ENCODE measurements around the gene CHD1L.
"Not testable (repeated sequence)": the region's sequence is repeated elsewhere in the genome, so short reads cannot be mapped to it uniquely, and the experiment has no call there.

CHD1L gene

GRCh38 chr1:147242449-147243227 lies at the start of gene CHD1L:
Gene CHD1L (plus strand): TSS chr1:147242684. CDS start chr1:147242704, 20 bp downstream.
- H3K27me3 ChIP-seq (ENCODE audit: control insufficient read depth, low read length) = no peaks in the 10 kb centered on the region
- H3K36me3 ChIP-seq (ENCODE audit: control insufficient read depth, low read length) = peaks cover 21% of the 10 kb centered on the region
- H3K27ac ChIP-seq (ENCODE audit: low read depth, low read length) = peak within 1 kb of the TSS; percentile 72
- peak within 1 kb of the TSS; percentile 91 for H3K4me3 ChIP-seq (ENCODE audit: low read length)
- H3K4me2 ChIP-seq (ENCODE audit: low read length) = peak within 1 kb of the TSS; percentile 92
- H4K20me1 ChIP-seq (ENCODE audit: control insufficient read depth, insufficient read depth, low read depth, low read length) = peaks cover 31% of the 10 kb centered on the region
- TF ChIP-seq EZH2phosphoT487 (IDR thresholded peaks at IDR 0.05; ENCODE audit: borderline replicate concordance, low read length) (no peak), CTCF (IDR thresholded peaks at IDR 0.05; ENCODE audit: low read depth, low read length, poor library complexity, severe bottlenecking) (peak; percentile 70)
- no peaks in the 10 kb centered on the region for H3K9me2 ChIP-seq (replicated peaks; ENCODE audit: control insufficient read depth, low read length)
- peaks cover 51% of the 10 kb centered on the region for H3K79me2 ChIP-seq (ENCODE audit: control insufficient read depth, low read length)
- H3K4me1 ChIP-seq (ENCODE audit: control insufficient read depth, low read length) = peaks cover 47% of the 10 kb centered on the region
- H3F3A ChIP-seq (ENCODE audit: control insufficient read depth, insufficient read depth) = no peaks in the 10 kb centered on the region
- H3K9me3 ChIP-seq (ENCODE audit: control insufficient read depth, insufficient read depth, low read length) = no peaks in the 10 kb centered on the region

- not testable (repeated sequence) for H3K27ac ChIP-seq (ENCODE audit: low read depth, low read length); H3F3A ChIP-seq (ENCODE audit: control insufficient read depth, insufficient read depth); H3K79me2 ChIP-seq (ENCODE audit: control insufficient read depth, low read length); H3K4me3 ChIP-seq (ENCODE audit: low read length); H3K27me3 ChIP-seq (ENCODE audit: control insufficient read depth, low read length); H3K9me2 ChIP-seq (replicated peaks; ENCODE audit: control insufficient read depth, low read length); H3K4me2 ChIP-seq (ENCODE audit: low read length); H3K4me1 ChIP-seq (ENCODE audit: control insufficient read depth, low read length); H3K9me3 ChIP-seq (ENCODE audit: control insufficient read depth, insufficient read depth, low read length); H4K20me1 ChIP-seq (ENCODE audit: control insufficient read depth, insufficient read depth, low read depth, low read length); H3K36me3 ChIP-seq (ENCODE audit: control insufficient read depth, low read length)
Measured at GRCh38 chr1:147197324-147197723, 45.2 kb upstream of the CHD1L start.

GRCh38 chr1:147201276-147201675 lies 41.2 kb upstream of the CHD1L start:
- Histone ChIP-seq H3K27me3 (ENCODE audit: control insufficient read depth, low read length) (no peaks in the 10 kb centered on the region), H3K9me2 (replicated peaks; ENCODE audit: control insufficient read depth, low read length) (no peaks in the 10 kb centered on the region), H3K36me3 (ENCODE audit: control insufficient read depth, low read length) (no peaks in the 10 kb centered on the region), H4K20me1 (ENCODE audit: control insufficient read depth, insufficient read depth, low read depth, low read length) (no peaks in the 10 kb centered on the region), H3K4me1 (ENCODE audit: control insufficient read depth, low read length) (peaks cover 9% of the 10 kb centered on the region), H3K4me3 (ENCODE audit: low read length) (no peak overlapping the region), H3F3A (ENCODE audit: control insufficient read depth, insufficient read depth) (no peaks in the 10 kb centered on the region), H3K4me2 (ENCODE audit: low read length) (no peak overlapping the region), H3K9me3 (ENCODE audit: control insufficient read depth, insufficient read depth, low read length) (peaks cover 3% of the 10 kb centered on the region; the same call in 1 of the 2 replicates), H3K27ac (ENCODE audit: low read depth, low read length) (no peak overlapping the region), H3K79me2 (ENCODE audit: control insufficient read depth, low read length) (no peaks in the 10 kb centered on the region)
- no peak for TF ChIP-seq EZH2phosphoT487 (IDR thresholded peaks at IDR 0.05; ENCODE audit: borderline replicate concordance, low read length)
- TF ChIP-seq CTCF (IDR thresholded peaks at IDR 0.05; ENCODE audit: low read depth, low read length, poor library complexity, severe bottlenecking) = no peak

- no peak for TF ChIP-seq EZH2phosphoT487 (IDR thresholded peaks at IDR 0.05; ENCODE audit: borderline replicate concordance, low read length)
- TF ChIP-seq CTCF (IDR thresholded peaks at IDR 0.05; ENCODE audit: low read depth, low read length, poor library complexity, severe bottlenecking) = no peak
- H4K20me1 ChIP-seq (ENCODE audit: control insufficient read depth, insufficient read depth, low read depth, low read length) = no peaks in the 10 kb centered on the region
- H3K4me1 ChIP-seq (ENCODE audit: control insufficient read depth, low read length) = peaks cover 9% of the 10 kb centered on the region
- H3K36me3 ChIP-seq (ENCODE audit: control insufficient read depth, low read length) = no peaks in the 10 kb centered on the region
- no peak overlapping the region for H3K4me3 ChIP-seq (ENCODE audit: low read length)
- no peaks in the 10 kb centered on the region for H3K9me2 ChIP-seq (replicated peaks; ENCODE audit: control insufficient read depth, low read length)
- H3K27me3 ChIP-seq (ENCODE audit: control insufficient read depth, low read length) = no peaks in the 10 kb centered on the region
- H3K27ac ChIP-seq (ENCODE audit: low read depth, low read length) = no peak overlapping the region
- peaks cover 3% of the 10 kb centered on the region; the same call in 1 of the 2 replicates for H3K9me3 ChIP-seq (ENCODE audit: control insufficient read depth, insufficient read depth, low read length)
- H3K4me2 ChIP-seq (ENCODE audit: low read length) = no peak overlapping the region
- H3K79me2 ChIP-seq (ENCODE audit: control insufficient read depth, low read length) = no peaks in the 10 kb centered on the region
- H3F3A ChIP-seq (ENCODE audit: control insufficient read depth, insufficient read depth) = no peaks in the 10 kb centered on the region
Measured at GRCh38 chr1:147201786-147202185, 40.7 kb upstream of the CHD1L start.

Measured in DOHH2 (cell line).